Kidney tubule cell (primary cell): Measurements from ENCODE around the gene SFXN1.

Source experiments
- DNase-seq: peaks from one replicate; pipeline ENCODE4 v3.0.0-alpha.2; 2018; ENCODE audit warnings: low spot score

Gene SFXN1

DNA sequence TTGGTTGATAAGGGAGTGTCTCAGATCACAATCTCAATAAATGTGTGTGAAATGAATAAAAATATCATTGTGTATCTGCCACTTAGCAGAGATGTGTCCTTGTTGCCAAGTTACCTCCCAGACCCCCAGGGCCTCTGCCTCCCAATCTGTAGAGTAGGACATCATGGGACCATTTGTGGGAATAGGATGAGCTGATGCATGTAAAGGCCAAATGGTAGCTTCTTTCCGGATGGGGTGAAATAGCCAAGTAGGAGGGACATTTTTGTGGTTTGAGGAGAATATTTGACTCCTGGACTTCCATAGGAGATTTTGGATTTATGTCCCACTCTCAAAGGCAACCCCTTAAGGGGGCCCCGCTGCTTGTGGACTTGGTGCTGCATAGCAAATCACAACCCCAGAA is 96.9 kb downstream of the SFXN1 start:
- no peak for DNase-seq

DNA sequence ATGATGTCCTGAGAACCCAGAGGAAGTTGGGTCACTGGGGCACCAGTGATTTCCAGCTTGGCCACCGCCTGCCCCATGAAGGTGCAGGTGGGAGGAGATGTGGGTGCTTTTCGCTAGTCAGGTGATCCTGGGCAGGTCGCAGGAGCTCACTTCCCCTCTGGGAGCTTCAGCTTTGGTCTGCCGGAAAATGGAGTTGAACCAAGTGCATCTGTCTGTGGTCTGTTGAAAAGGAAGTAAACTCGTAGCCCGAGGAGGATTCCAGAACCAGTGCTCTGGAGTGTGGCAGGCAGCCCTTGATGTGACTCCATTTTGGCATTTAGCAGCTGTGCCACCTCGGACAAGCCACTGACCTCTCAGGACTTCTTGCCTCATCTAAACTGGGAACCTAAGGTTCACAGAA is 97.7 kb downstream of the SFXN1 start:
- no peak for DNase-seq

DNA sequence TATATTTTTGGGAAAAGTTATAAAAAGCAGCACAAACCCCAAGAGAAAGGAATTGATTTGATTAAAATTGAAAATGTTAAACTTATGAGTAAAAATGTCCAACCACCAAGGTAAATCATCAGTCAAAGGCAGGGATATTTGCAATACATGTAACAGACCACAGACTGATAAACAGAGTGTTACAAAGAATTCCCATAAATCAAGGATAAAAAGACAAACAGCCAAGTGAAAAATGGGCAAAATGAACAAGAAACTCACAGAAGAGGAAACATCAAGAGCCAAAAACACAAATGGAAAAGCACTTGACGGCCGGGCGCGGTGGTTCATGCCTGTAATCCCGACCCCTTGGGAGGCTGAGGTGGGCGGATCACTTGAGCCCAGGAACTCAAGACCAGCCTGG is 98.2 kb downstream of the SFXN1 start:
- no peak for DNase-seq
